ENCODE measurements around the gene SPART.
A peak's percentile ranks its signal among the peaks of the same experiment; 100 is the strongest.
"Not testable (repeated sequence)": the region's sequence is repeated elsewhere in the genome, so short reads cannot be mapped to it uniquely, and the experiment has no call there.

SPART gene

GRCh38 chr13:36354842-36355623 is 8.8 kb upstream of the SPART start:
- DNase-seq = no peak

- no peak for DNase-seq
These were observed 6.8 kb upstream of the SPART start for GRCh38 chr13:36353001-36353400.

- DNase-seq = no peak
These were observed 6.2 kb upstream of the SPART start for GRCh38 chr13:36352350-36352749.

GRCh38 chr13:36347531-36348210 is 1.5 kb upstream of the SPART start:
- no peak for DNase-seq

- DNase-seq = peak; percentile 32
These were observed 564 bp downstream of the SPART start for GRCh38 chr13:36345438-36346221.

GRCh38 chr13:36344886-36345437 is 1.2 kb downstream of the SPART start:
- no peak for DNase-seq

- no peak for DNase-seq
These were observed 2.0 kb downstream of the SPART start for GRCh38 chr13:36344173-36344572.

- no peak for DNase-seq
These were observed 2.4 kb downstream of the SPART start for GRCh38 chr13:36343766-36344165.

- DNase-seq = no peak
These were observed 3.5 kb downstream of the SPART start for GRCh38 chr13:36342715-36343114.

GRCh38 chr13:36341718-36342117 is 4.5 kb downstream of the SPART start:
- DNase-seq = no peak

- no peak for DNase-seq
These were observed 6.5 kb downstream of the SPART start for GRCh38 chr13:36339600-36340155.

GRCh38 chr13:36337938-36338641 is 8.1 kb downstream of the SPART start:
- no peak for DNase-seq

- no peak for DNase-seq
These were observed 13.2 kb downstream of the SPART start for GRCh38 chr13:36332986-36333385.

GRCh38 chr13:36332255-36332654 is 13.9 kb downstream of the SPART start:
- DNase-seq = not testable (repeated sequence)

- DNase-seq = no peak
These were observed 14.9 kb downstream of the SPART start for GRCh38 chr13:36331280-36331679.

- DNase-seq = no peak
These were observed 16.8 kb downstream of the SPART start for GRCh38 chr13:36329361-36329760.

- no peak for DNase-seq
These were observed 17.4 kb downstream of the SPART start for GRCh38 chr13:36328821-36329220.

GRCh38 chr13:36325912-36326311 is 20.3 kb downstream of the SPART start:
- DNase-seq = no peak

GRCh38 chr13:36324881-36325280 is 21.3 kb downstream of the SPART start:
- DNase-seq = not testable (repeated sequence)

- no peak for DNase-seq
These were observed 22.1 kb downstream of the SPART start for GRCh38 chr13:36323951-36324566.

GRCh38 chr13:36323408-36323807 is 22.8 kb downstream of the SPART start:
- no peak for DNase-seq

GRCh38 chr13:36319793-36320192 is 26.4 kb downstream of the SPART start:
- DNase-seq = not testable (repeated sequence)

Data from activated CD8-positive, alpha-beta memory T cell treated with anti-CD3 and anti-CD28 coated beads, Interleukin-2, amount 50 U/mL, for 4 hours (primary cell).